ENCODE measurements around the gene UTS2R. TPM values are rescaled to one million over a fixed set of nuclear protein-coding genes. Genes with fewer than 3 reads are reported as not detected.
"Not testable (repeated sequence)": the region's sequence is repeated elsewhere in the genome, so short reads cannot be mapped to it uniquely, and the experiment has no call there.

UTS2R gene
- total and polyA plus RNA-seq, 8 donors, result not detected

DNA sequence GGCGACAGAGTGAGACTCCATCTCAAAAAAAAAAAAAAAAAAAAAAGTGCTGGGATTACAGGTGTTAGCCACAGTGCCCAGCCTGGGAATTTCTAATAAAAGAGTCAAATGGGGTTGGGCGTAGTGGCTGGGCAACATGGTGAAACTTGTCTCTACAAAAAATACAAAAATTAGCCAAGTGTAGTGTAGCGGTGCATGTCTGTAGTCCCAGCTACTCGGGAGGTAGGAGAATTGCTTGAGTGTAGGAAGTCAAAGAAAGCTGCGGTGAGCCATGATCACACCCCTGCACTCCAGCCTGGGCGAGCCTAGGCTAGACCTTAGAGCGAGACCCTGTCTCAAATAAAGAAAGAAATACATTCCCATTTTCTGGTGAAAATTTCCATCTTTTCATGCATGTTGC is 2.4 kb upstream of the UTS2R start:
- Histone ChIP-seq H3K27me3 (peaks cover 12 to 66% (median 35%) of the 10 kb centered on the region in 3 donors), H3K4me3 (no peak overlapping the region), H3K9me3 (no peaks in the 10 kb centered on the region), H3K4me1 (peaks cover 20 to 34% (median 30%) of the 10 kb centered on the region in 4 donors), H3K36me3 (no peaks in the 10 kb centered on the region), H3K27ac (no peak overlapping the region)
- WGBS, 5 donors, result 88 to 97% (median 95%) methylated on average over 6 to 7 of the region's 7 CpGs
- TF ChIP-seq, protein P1, sequence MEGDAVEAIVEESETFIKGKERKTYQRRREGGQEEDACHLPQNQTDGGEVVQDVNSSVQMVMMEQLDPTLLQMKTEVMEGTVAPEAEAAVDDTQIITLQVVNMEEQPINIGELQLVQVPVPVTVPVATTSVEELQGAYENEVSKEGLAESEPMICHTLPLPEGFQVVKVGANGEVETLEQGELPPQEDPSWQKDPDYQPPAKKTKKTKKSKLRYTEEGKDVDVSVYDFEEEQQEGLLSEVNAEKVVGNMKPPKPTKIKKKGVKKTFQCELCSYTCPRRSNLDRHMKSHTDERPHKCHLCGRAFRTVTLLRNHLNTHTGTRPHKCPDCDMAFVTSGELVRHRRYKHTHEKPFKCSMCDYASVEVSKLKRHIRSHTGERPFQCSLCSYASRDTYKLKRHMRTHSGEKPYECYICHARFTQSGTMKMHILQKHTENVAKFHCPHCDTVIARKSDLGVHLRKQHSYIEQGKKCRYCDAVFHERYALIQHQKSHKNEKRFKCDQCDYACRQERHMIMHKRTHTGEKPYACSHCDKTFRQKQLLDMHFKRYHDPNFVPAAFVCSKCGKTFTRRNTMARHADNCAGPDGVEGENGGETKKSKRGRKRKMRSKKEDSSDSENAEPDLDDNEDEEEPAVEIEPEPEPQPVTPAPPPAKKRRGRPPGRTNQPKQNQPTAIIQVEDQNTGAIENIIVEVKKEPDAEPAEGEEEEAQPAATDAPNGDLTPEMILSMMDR (IDR thresholded peaks at IDR 0.05), result no peak
- TF ChIP-seq POLR2AphosphoS5 (IDR thresholded peaks at IDR 0.05) (no peak), EP300 (IDR thresholded peaks at IDR 0.05) (no peak), POLR2A (IDR thresholded peaks at IDR 0.05) (no peak)
- DNase-seq, result no peak
- intact Hi-C loops (cut with DNase I; ENCODE audit: low total_unique reads), result no loop called here

DNA sequence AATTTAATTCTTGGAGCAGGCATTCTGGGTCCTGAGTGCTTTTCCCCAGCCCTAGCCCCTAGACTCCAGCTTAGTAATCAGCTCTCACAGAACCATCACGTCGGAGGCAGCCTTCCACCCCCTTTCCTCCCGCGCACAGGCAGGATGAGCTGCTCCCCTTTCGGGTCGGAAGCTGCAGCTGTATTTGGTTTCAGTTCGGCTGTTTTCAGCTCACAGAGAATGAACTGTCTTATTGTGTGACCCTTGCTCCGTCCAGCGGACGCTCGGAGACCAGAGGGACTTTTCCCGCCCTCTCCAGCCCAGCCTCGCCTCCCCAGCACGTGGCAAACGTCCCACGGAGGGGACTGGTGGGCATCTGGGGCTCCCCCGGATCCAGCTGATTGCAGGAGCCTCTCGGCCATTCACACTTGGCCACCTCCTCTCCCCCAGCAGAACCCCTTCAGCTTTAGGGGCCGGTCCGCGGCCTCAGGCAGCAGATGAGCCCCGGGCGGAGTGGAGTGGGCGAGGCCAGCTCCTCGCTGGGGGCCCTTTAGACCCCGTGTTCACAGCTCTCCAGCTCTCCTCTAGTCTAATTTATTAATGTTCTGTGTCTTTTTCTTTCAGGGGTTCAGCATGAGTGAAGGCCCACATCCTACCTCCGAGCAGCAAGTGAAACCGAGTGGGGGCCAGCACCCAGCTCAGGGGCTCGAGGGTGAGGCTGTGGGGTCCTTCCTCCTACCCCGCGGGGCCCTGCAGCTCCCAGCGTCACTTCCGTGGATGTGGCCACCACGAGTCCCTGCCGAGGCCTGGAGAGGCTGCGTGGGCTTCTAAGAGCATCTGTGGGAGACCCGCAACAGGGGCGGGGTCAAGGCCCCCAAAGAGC is 863 bp upstream of the UTS2R start:
- H3K4me3 ChIP-seq, result peak overlapping the region; percentile 2 to 40 (median 28)
- intact Hi-C loops (cut with DNase I; ENCODE audit: low total_unique reads), result no loop called here
- H3K9me3 ChIP-seq, result no peaks in the 10 kb centered on the region
- peaks cover 20 to 45% (median 34%) of the 10 kb centered on the region in 4 donors for H3K4me1 ChIP-seq
- no peaks in the 10 kb centered on the region for H3K36me3 ChIP-seq
- no peak overlapping the region for H3K27ac ChIP-seq
- peaks cover 17 to 81% (median 49%) of the 10 kb centered on the region in 3 donors for H3K27me3 ChIP-seq
- no peak for DNase-seq
- no peak for TF ChIP-seq POLR2A (IDR thresholded peaks at IDR 0.05)
- 26 to 51% (median 34%) methylated on average over 25 to 38 of the region's 38 CpGs for WGBS, 5 donors

DNA sequence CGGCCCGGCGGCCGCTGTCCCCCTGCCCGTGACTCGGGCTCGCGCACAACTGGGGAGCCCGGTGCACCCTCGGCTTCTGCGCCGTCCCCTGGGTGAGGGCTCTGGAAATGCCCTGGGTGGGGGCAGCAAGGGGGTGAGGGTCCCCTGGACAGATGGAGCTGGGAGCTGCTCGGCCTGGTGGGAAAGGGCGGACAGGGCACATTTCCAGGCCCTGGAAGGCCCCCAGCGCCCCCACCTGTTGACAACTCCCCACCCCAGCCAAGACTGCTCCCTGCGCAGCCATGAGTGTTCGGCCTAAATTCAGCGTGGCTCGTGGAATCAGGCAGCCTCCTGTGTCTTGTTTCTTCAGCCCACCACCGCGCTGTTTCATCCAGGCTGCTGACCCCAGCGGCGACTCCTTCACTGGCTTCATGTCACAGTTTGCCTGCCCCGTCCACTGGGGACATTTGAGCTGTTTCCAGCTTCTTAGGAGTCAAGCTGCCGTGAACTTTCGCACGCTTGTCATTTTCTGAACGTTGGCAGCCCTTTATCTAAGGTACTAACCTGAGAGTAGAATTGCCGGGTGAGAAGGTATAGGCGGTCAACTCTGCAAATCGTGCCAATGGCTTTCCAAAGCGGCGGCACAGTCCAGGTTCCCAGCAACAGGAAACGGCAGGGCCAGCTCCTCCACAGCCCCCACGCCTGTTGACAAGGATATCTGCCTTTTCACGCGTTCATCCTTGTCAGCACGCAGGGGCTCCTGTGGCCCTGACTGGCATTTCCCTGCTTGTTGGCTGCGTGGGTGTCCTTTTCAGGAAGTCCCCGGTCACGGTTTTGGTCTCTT is 895 bp downstream of the UTS2R start:
- Histone ChIP-seq H3K4me3 (peak overlapping the region in 3 of 4 donors; percentile 22 to 40 (median 35)), H3K9me3 (no peaks in the 10 kb centered on the region), H3K27ac (no peak overlapping the region), H3K4me1 (peaks cover 20 to 45% (median 34%) of the 10 kb centered on the region in 4 donors), H3K36me3 (no peaks in the 10 kb centered on the region), H3K27me3 (peaks cover 17 to 93% (median 60%) of the 10 kb centered on the region in 3 donors)
- no peak for TF ChIP-seq EP300 (IDR thresholded peaks at IDR 0.05)
- TF ChIP-seq POLR2AphosphoS5 (IDR thresholded peaks at IDR 0.05), result no peak
- WGBS, 5 donors, result 16 to 38% (median 29%) methylated on average over 26 to 41 of the region's 41 CpGs
- intact Hi-C loops (cut with DNase I; ENCODE audit: low total_unique reads), result no loop called here
- DNase-seq, result no peak

DNA sequence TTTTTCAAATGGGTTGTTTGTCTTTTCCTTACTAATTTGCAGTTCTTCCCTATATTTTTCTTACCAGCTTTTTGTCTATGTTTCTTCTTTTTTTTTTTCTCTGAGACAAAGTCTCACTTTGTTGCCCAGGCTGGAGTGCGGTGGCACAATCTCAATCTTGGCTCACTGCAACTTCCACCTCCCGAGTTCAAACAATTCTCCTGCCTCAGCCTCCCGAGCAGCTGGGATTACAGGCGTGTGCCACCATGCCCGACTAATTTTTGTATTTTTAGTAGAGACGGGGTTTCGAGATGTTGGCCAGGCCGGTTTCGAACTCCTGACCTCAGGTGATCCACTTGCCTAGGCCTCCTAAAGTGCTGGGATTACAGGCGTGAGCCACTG is 1.5 kb downstream of the UTS2R start:
- H3K27me3 ChIP-seq, result peaks cover 17 to 94% (median 64%) of the 10 kb centered on the region in 3 donors

DNA sequence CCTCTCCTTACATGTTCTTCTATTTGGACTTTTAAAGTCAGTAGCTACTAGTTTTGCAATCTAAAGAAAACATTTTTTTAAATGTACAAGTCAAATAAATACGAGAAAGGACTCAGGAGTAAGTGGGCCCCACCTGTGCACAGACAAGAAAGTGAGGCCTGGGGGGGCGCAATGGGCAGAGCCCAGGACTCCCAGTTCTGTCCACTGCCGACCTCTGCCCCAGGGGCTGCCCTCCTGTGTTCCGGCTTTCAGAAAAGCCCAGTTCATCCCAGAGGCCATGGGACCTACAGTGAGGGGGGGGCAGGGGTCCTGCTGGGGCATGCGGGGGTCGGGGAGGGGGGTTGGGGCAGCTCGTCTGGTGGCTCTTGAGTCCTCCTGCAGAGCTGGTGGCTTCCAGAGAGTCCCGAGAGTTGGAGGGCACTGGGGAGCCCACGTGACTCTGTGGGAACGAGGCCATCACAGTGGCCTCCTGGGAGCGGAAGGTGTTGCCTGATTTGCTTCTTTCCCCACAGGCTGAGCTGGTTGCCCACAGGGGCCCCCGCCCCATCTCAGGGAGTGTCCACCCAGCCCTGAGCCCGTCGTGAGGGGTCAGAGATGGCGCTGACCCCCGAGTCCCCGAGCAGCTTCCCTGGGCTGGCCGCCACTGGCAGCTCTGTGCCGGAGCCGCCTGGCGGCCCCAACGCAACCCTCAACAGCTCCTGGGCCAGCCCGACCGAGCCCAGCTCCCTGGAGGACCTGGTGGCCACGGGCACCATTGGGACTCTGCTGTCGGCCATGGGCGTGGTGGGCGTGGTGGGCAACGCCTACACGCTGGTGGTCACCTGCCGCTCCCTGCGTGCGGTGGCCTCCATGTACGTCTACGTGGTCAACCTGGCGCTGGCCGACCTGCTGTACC is 2.4 kb downstream of the UTS2R start:
- H3K27ac ChIP-seq, result no peak overlapping the region
- peaks cover 20 to 45% (median 32%) of the 10 kb centered on the region in 4 donors for H3K4me1 ChIP-seq
- H3K9me3 ChIP-seq, result no peaks in the 10 kb centered on the region
- no peaks in the 10 kb centered on the region for H3K36me3 ChIP-seq
- WGBS, 5 donors, result 75 to 93% (median 84%) methylated on average over 15 to 37 of the region's 37 CpGs
- H3K4me3 ChIP-seq, result no peak overlapping the region
- TF ChIP-seq, protein P1 (IDR thresholded peaks at IDR 0.05), result no peak
- TF ChIP-seq EP300 (IDR thresholded peaks at IDR 0.05) (no peak), POLR2A (IDR thresholded peaks at IDR 0.05) (no peak), POLR2AphosphoS5 (IDR thresholded peaks at IDR 0.05) (no peak)
- no peak for DNase-seq
- intact Hi-C loops (cut with DNase I; ENCODE audit: low total_unique reads), result no loop called here
- H3K27me3 ChIP-seq, result peaks cover 17 to 94% (median 74%) of the 10 kb centered on the region in 3 donors

More for the DNA sequence above, 1.5 kb downstream of the UTS2R start:
- H3K4me3 ChIP-seq; intact Hi-C loops (cut with DNase I; ENCODE audit: low total_unique reads); H3K27ac ChIP-seq; DNase-seq; H3K36me3 ChIP-seq; H3K9me3 ChIP-seq: not testable (repeated sequence)
- WGBS, 5 donors, result 73 to 84% (median 82%) methylated on average over 10 of the region's 10 CpGs
- H3K4me1 ChIP-seq, result peaks cover 20 to 45% (median 32%) of the 10 kb centered on the region in 4 donors

Measured in stomach (tissue), 9 donors.